IMR-90 (cell line): ENCODE results near the gene SYNE2.

Experiments
- MAFK ChIP-seq: IDR thresholded peaks from 2 replicates; pipeline ENCODE4 v1.6.1; 2012; ENCODE audit warnings: low read depth, low read length, improper control_type of control experiment
- NFE2L2 ChIP-seq: fragments of 150-350 bp; IDR thresholded peaks from 2 replicates; pipeline ENCODE4 v1.6.1; 2016; ENCODE audit warnings: low read depth, mild to moderate bottlenecking, low read length
- POLR2A ChIP-seq: IDR thresholded peaks from 2 replicates; pipeline ENCODE4 v1.6.1; 2012; ENCODE audit warnings: mild to moderate bottlenecking, low read depth, low read length
- RAD21 ChIP-seq: IDR thresholded peaks from 2 replicates; pipeline ENCODE4 v1.6.1; 2012; ENCODE audit warnings: low read length, improper control_type of control experiment
- RFX5 ChIP-seq: IDR thresholded peaks from 2 replicates; pipeline ENCODE4 v1.8.0; 2012; ENCODE audit warnings: low read depth, mild to moderate bottlenecking, low read length, moderate library complexity
- TF ChIP-seq, protein P1 (sequence below): conservative IDR thresholded peaks from 2 replicates; pipeline ENCODE4 v1.5.1; 2012; ENCODE audit warnings: mild to moderate bottlenecking, low read depth, low read length, improper control_type of control experiment

DNA sequence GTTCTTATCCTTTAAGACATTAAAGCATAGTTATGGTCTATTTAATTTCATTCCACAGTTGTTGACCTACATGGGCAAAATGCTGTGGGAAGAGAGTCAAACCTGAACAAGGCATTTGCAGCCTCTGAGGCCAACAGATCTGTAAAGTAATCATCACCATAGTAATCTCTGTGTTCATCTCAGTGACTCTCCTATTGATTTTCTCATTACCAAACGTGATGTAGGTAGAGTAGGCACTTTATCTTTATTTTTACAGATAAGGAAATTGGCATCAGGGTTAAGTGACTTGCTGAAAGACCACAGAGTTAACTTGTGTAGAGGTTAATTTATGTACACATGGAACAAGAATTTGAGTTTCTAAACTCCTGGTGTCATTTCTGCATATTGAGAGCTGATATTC lies 238.4 kb downstream of the SYNE2 start:
- TF ChIP-seq, protein P1, sequence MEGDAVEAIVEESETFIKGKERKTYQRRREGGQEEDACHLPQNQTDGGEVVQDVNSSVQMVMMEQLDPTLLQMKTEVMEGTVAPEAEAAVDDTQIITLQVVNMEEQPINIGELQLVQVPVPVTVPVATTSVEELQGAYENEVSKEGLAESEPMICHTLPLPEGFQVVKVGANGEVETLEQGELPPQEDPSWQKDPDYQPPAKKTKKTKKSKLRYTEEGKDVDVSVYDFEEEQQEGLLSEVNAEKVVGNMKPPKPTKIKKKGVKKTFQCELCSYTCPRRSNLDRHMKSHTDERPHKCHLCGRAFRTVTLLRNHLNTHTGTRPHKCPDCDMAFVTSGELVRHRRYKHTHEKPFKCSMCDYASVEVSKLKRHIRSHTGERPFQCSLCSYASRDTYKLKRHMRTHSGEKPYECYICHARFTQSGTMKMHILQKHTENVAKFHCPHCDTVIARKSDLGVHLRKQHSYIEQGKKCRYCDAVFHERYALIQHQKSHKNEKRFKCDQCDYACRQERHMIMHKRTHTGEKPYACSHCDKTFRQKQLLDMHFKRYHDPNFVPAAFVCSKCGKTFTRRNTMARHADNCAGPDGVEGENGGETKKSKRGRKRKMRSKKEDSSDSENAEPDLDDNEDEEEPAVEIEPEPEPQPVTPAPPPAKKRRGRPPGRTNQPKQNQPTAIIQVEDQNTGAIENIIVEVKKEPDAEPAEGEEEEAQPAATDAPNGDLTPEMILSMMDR: no peak
- TF ChIP-seq POLR2A (no peak), RFX5 (no peak), MAFK (no peak), NFE2L2 (no peak), RAD21 (no peak)
